GM18870 (cell line): Measurements from ENCODE around the gene CENPU.
"Not testable (repeated sequence)": the region's sequence is repeated elsewhere in the genome, so short reads cannot be mapped to it uniquely, and the experiment has no call there.

Experiments used
- ATAC-seq: cut with Tn5 transposase; IDR thresholded peaks from one replicate; pipeline ENCODE4 v1.9.1; 2021; ENCODE audit warnings: moderate library complexity; ENCODE audit not compliant: unreplicated experiment

Gene CENPU, protein sequence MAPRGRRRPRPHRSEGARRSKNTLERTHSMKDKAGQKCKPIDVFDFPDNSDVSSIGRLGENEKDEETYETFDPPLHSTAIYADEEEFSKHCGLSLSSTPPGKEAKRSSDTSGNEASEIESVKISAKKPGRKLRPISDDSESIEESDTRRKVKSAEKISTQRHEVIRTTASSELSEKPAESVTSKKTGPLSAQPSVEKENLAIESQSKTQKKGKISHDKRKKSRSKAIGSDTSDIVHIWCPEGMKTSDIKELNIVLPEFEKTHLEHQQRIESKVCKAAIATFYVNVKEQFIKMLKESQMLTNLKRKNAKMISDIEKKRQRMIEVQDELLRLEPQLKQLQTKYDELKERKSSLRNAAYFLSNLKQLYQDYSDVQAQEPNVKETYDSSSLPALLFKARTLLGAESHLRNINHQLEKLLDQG

DNA sequence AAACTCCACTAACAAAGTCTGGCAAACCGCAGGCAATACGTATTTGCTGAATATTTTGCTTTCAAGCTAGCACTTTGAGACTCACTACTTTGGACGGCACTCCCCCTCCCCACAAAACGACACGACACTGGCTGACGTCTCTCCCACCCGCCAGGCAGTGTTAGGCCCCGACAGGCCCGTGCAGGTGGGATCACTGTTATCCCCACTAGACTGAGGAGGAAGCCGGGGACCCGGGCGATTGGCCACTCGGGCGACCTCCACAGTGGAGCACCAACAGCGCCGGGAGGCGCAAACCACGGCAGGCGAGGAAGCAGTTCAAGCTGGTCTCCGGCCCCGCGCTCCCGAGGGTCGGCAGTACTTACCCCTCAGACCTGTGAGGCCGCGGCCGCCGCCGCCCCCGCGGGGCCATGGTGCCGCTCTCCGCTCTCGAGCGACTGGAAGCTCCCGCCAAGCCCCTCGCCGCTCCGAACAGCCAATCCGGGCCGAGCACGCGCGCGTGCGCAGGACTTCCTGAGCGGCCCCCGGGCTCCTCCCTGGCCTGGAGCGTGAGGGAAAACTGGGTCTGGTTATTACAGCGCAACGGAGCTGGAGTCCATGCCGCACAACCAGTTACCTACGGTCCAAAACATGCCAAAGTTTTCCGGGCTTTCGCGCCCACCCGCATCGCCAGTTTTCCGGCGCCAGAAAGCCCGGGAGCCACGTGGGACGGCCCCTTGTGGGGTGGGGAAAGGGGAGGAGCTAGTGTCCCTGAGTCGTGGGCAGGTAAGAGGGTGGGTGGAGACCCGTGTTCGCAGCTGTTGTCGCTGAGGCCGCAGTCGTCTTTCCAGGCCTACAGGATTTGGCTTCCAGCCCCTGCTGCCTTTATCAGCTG lies at the start of gene CENPU:
TSS of gene CENPU (minus strand) at position 443 of the 871 bp plus-strand sequence. CDS start at position 409, 34 bp downstream.
- peak; percentile 96 for ATAC-seq

- no peak for ATAC-seq
Observed at GRCh38 chr4:184782731-184783373, 49.0 kb upstream of the CENPU start.

DNA sequence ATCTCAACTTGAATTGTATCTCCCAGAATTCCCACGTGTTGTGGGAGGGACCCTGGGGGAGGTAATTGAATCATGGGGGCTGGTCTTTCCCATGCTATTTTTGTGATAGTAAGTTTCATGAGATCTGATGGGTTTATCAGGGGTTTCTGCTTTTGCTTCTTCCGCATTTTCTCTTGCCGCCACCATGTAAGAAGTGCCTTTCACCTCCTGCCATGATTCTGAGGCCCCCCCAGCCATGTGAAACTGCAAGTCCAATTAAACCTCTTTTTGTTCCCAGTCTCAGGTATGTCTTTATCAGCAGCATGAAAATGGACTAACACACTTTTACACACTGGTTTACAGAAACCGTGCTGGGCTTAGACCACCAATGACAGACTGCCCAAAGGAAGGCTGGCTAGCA lies 45.3 kb upstream of the CENPU start:
- ATAC-seq, result not testable (repeated sequence)

DNA sequence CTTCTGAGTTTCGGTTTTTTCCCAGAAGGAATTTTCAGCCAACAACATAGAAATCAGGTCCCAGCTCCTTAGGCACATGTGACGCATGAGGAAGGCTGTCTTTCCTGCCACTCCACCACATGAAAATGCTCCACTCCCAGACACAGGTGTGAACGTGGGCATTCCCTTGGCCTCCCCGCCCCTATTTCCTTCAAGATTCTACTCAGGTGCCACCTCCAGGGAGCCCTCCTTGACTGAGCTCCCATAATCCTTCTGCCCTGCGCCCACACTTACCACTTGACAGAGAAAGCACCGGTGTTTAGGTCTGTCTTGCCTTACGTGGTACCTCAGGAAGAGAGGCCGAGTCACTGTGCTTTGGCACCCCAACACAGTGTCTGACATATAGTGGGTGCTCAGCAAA lies 44.4 kb upstream of the CENPU start:
- no peak for ATAC-seq

GRCh38 chr4:184776821-184777220 lies 42.9 kb upstream of the CENPU start:
- no peak for ATAC-seq

GRCh38 chr4:184775854-184776555 lies 42.1 kb upstream of the CENPU start:
- no peak for ATAC-seq

DNA sequence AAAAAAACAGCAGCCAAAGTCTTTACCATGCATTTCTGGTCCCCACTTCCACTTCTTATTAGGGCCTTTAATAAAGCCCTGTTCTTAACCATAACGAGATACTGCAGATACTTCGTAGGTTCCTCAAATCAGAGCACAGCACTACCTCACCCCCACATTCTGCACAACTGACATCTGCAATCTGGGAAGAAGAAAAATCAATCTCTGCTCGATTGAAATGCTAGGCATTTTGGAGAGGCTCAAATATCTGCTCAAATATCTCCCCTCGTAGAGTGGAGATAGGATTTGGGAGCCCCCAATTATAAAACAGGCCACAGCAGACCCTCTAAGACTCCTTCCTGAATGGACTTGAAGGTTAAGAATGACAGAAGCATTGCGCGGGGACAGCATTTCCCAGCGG lies 40.3 kb upstream of the CENPU start:
- no peak for ATAC-seq

GRCh38 chr4:184771416-184771815 lies 37.5 kb upstream of the CENPU start:
- no peak for ATAC-seq

GRCh38 chr4:184769141-184769765 lies 35.4 kb upstream of the CENPU start:
- ATAC-seq, result no peak

- no peak for ATAC-seq
Observed at GRCh38 chr4:184768296-184768695, 34.4 kb upstream of the CENPU start.

DNA sequence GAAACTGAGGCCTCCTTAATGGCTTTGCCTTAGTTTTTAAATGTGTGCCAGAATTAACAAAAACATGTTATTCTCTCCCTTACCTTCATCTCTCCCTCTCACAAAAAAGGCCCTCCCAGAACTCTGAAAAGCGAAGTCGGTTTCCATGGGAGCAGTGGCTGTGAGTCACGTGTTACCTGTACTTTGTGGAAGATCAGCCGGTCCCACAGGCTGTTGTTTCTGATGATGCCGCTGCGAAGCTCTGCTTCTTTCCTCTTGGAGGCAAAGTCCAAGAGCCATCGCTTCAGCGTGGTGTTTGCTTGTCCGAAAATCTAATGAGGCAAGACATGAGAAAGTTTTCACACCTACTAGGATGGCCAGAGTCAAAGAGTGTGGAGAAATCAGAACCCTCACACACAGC lies 32.5 kb upstream of the CENPU start:
- ATAC-seq, result no peak

DNA sequence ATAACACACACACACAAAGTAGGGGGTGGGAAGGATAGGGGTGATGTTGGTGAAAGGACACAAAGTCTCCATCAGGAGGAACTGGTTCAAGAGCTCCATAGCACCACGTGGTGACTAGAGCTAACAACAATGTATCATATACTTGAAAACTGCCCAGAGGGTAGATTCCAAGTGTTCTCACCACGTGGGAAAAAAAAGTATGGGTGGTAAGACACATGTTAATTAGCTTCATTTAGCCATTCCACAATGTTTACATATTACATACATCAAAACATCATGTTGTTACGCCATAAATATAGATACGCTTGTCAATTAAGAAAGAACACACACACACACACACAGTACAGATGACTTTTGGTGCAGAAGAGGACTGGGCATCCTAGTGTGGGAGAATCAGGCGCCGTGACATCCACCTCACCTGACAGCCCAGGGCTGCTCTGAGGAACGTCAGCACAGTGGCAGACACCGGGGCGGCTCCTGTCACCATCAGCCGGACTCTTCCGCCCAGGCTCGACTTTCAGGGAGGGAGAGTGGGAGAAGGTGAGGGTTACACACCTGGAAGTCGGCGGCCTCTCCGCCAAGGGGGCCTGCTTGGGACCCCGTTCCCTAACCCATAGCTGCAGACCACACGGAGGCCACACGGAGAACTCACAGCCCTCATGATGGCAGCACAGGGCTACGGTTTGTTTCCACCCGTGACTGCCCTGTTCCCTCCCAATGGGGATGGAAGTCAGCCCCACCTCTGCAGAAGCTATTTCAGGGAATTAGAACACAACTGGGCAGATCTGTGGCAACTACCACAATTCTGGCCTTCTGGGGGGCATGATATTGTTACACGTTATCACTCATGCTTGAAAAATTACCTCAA lies 31.8 kb upstream of the CENPU start:
- no peak for ATAC-seq

DNA sequence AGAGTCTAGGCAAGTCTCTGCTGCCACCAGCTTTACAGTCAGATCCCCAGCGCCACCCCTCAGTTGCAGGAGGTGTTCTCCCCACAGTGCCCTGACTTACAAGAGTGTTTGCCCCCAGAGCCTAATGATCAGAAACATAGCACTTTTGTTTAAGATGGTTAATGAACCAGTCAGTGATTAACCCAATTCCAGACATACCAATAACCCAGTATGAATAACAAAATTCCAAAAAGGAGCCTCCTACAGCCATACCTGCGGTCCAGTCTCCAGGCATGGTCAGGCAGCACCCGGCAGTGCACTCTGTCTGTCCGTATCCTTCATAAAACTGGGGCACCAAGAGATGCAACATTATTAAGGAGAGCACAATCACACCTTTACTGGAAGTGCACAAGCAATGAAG lies 30.7 kb upstream of the CENPU start:
- ATAC-seq, result no peak

- no peak for ATAC-seq
Observed at GRCh38 chr4:184763150-184763780, 29.4 kb upstream of the CENPU start.

GRCh38 chr4:184762100-184762499 lies 28.2 kb upstream of the CENPU start:
- ATAC-seq, result peak; percentile 92

GRCh38 chr4:184760681-184761080 lies 26.8 kb upstream of the CENPU start:
- no peak for ATAC-seq

DNA sequence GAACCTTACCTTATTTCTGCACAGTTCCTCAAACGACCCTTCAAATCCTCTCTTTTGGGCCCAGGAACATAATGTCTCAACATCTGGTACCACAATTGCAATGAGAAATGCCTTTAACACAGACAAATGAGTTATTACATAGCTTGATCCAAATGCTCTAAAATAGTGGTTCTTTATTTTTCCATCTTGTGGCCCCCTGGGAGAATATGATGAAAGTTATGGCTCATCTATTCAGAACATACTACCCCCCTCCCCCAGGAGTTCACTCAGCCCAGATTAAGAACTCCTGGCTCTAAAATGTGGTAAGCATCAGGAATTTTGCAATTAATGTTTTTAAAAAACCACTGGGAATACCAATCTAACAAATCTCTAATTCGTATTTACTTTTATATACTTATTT lies 23.9 kb upstream of the CENPU start:
- no peak for ATAC-seq

- ATAC-seq, result no peak
Observed at GRCh38 chr4:184756399-184756798, 22.5 kb upstream of the CENPU start.

DNA sequence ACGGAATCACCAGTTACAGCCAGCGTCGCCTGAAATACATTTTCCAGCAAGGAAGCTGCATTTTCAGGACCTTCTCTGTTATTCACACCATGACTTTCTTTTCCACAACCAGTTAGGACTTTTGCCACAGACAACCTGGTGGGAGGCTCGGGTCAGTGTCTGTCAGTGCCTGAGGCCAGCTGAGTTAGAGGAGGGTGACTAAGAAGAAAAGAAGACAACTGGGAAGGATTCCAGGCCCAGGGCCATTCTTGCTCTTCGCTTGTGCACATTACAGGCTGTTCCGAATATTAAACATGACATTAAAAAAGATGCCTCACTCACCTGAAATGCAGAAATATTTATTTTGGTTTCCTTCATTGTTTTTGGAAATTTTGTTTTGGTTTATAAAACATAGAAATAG lies 21.4 kb upstream of the CENPU start:
- no peak for ATAC-seq
